ENCODE measurements around the gene SHB. TPM values are rescaled to one million over a fixed set of nuclear protein-coding genes. Genes with fewer than 3 reads are reported as not detected.

Gene SHB
- total RNA-seq, 1 experiment from 2014 or later, result 7.6 TPM

GRCh38 chr9:38059233-38059936 lies 9.6 kb downstream of the SHB start:
- peak overlapping the region; percentile 89 for H3K27ac Mint-ChIP-seq (ENCODE audit: unreplicated experiment)
- peaks cover 18% of the 10 kb centered on the region for H3K36me3 Mint-ChIP-seq (ENCODE audit: insufficient read depth, unreplicated experiment)
- H3K4me1 Mint-ChIP-seq (ENCODE audit: low read depth, unreplicated experiment), result peaks cover 38% of the 10 kb centered on the region
- no peaks in the 10 kb centered on the region for H3K27me3 Mint-ChIP-seq (ENCODE audit: unreplicated experiment)
- no TSS peak for BruUV-seq (replicated peaks)
- CTCF ChIA-PET, result no interaction called here
- TF ChIP-seq, protein P1, sequence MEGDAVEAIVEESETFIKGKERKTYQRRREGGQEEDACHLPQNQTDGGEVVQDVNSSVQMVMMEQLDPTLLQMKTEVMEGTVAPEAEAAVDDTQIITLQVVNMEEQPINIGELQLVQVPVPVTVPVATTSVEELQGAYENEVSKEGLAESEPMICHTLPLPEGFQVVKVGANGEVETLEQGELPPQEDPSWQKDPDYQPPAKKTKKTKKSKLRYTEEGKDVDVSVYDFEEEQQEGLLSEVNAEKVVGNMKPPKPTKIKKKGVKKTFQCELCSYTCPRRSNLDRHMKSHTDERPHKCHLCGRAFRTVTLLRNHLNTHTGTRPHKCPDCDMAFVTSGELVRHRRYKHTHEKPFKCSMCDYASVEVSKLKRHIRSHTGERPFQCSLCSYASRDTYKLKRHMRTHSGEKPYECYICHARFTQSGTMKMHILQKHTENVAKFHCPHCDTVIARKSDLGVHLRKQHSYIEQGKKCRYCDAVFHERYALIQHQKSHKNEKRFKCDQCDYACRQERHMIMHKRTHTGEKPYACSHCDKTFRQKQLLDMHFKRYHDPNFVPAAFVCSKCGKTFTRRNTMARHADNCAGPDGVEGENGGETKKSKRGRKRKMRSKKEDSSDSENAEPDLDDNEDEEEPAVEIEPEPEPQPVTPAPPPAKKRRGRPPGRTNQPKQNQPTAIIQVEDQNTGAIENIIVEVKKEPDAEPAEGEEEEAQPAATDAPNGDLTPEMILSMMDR (IDR thresholded peaks at IDR 0.05; ENCODE audit: unreplicated experiment), result no peak
- peak overlapping the region; percentile 35 for H3K4me3 Mint-ChIP-seq (ENCODE audit: low read depth, unreplicated experiment)
- intact Hi-C loops (cut with micrococcal nuclease; ENCODE audit: unreplicated experiment), result no loop called here
- no peak for DNase-seq
- no peaks in the 10 kb centered on the region for H3K9me3 Mint-ChIP-seq (ENCODE audit: low read depth, unreplicated experiment)

GRCh38 chr9:38058452-38059232 lies 10.4 kb downstream of the SHB start:
- TF ChIP-seq, protein P1 (IDR thresholded peaks at IDR 0.05; ENCODE audit: unreplicated experiment), result no peak
- no peak for DNase-seq
- H3K27me3 Mint-ChIP-seq (ENCODE audit: unreplicated experiment), result no peaks in the 10 kb centered on the region
- BruUV-seq (replicated peaks), result no TSS peak
- no peaks in the 10 kb centered on the region for H3K9me3 Mint-ChIP-seq (ENCODE audit: low read depth, unreplicated experiment)
- H3K4me3 Mint-ChIP-seq (ENCODE audit: low read depth, unreplicated experiment), result peak overlapping the region; percentile 35
- peaks cover 12% of the 10 kb centered on the region for H3K36me3 Mint-ChIP-seq (ENCODE audit: insufficient read depth, unreplicated experiment)
- H3K4me1 Mint-ChIP-seq (ENCODE audit: low read depth, unreplicated experiment), result peaks cover 31% of the 10 kb centered on the region
- CTCF ChIA-PET, result no interaction called here
- H3K27ac Mint-ChIP-seq (ENCODE audit: unreplicated experiment), result peak overlapping the region; percentile 89
- intact Hi-C loops (cut with micrococcal nuclease; ENCODE audit: unreplicated experiment), result no loop called here

DNA sequence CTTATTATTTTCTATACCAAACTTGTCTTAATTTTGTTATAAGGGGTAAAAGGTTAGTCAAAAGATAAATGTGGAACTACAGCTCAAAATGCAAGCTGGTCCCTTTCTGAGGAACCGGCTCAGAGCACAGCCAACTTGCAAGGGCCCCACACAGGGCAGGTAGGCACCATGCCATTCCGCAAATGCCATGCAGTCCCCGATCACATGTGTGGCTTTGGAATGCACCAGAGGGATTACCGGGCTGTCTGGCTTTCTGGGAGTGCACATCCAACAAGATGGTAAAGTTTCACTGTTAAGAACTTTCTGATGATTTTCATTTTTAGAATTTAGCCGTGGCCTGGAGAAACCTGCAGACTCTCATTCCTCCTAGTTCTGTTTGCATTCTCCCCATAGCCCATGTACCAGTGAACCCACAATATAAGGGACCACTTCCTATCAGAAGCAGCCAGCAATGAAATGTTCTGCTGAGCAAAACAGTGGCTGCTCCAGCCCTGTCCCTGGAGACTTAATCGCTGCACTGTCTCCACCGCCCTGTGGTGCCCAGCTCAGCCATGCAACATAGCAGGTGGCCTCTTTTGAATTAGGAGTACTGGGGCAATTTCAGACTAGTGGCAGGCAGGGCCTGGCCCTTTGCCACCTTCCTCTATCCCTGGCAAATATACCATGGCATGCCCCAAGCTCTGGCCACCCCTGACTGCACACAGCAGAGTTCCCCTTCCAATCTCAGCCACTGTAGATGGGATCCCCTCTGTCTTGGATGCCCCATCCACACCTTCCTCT lies 11.4 kb downstream of the SHB start:
- no peak overlapping the region for H3K4me3 Mint-ChIP-seq (ENCODE audit: low read depth, unreplicated experiment)
- no peaks in the 10 kb centered on the region for H3K27me3 Mint-ChIP-seq (ENCODE audit: unreplicated experiment)
- no peak for DNase-seq
- H3K36me3 Mint-ChIP-seq (ENCODE audit: insufficient read depth, unreplicated experiment), result peaks cover 10% of the 10 kb centered on the region
- no peaks in the 10 kb centered on the region for H3K9me3 Mint-ChIP-seq (ENCODE audit: low read depth, unreplicated experiment)
- TF ChIP-seq, protein P1 (IDR thresholded peaks at IDR 0.05; ENCODE audit: unreplicated experiment), result no peak
- intact Hi-C loops (cut with micrococcal nuclease; ENCODE audit: unreplicated experiment), result no loop called here
- peak overlapping the region; percentile 89 for H3K27ac Mint-ChIP-seq (ENCODE audit: unreplicated experiment)
- BruUV-seq (replicated peaks), result no TSS peak
- peaks cover 28% of the 10 kb centered on the region for H3K4me1 Mint-ChIP-seq (ENCODE audit: low read depth, unreplicated experiment)
- CTCF ChIA-PET, result no interaction called here

- TF ChIP-seq, protein P1 (IDR thresholded peaks at IDR 0.05; ENCODE audit: unreplicated experiment), result no peak
- Mint-ChIP-seq H3K27ac (ENCODE audit: unreplicated experiment) (no peak overlapping the region), H3K36me3 (ENCODE audit: insufficient read depth, unreplicated experiment) (peaks cover 17% of the 10 kb centered on the region), H3K27me3 (ENCODE audit: unreplicated experiment) (no peaks in the 10 kb centered on the region), H3K9me3 (ENCODE audit: low read depth, unreplicated experiment) (no peaks in the 10 kb centered on the region), H3K4me1 (ENCODE audit: low read depth, unreplicated experiment) (peaks cover 36% of the 10 kb centered on the region), H3K4me3 (ENCODE audit: low read depth, unreplicated experiment) (no peak overlapping the region)
- no TSS peak for BruUV-seq (replicated peaks)
- intact Hi-C loops (cut with micrococcal nuclease; ENCODE audit: unreplicated experiment), result no loop called here
- no peak for DNase-seq
- CTCF ChIA-PET, result no interaction called here
These were observed 14.4 kb downstream of the SHB start for GRCh38 chr9:38054653-38055052.
